Right hindlimb (tissue), 1 donor: Measurements from ENCODE around the gene PCDH9.

ENCODE experiments used
- DNase-seq: peaks from one replicate; pipeline ENCODE4 v3.0.0-alpha.2; 2018

PCDH9 gene

GRCh38 chr13:67078062-67078461 is 152.1 kb downstream of the PCDH9 start:
- no peak for DNase-seq

- DNase-seq = no peak
Measured at GRCh38 chr13:67077132-67077531, 153.0 kb downstream of the PCDH9 start.

- DNase-seq = no peak
Measured at GRCh38 chr13:67076378-67076777, 153.8 kb downstream of the PCDH9 start.

GRCh38 chr13:67075239-67075638 is 154.9 kb downstream of the PCDH9 start:
- DNase-seq = no peak

- DNase-seq = no peak
Measured at GRCh38 chr13:67071918-67072598, 158.1 kb downstream of the PCDH9 start.

GRCh38 chr13:67070306-67070705 is 159.8 kb downstream of the PCDH9 start:
- no peak for DNase-seq

GRCh38 chr13:67069117-67069767 is 160.9 kb downstream of the PCDH9 start:
- DNase-seq = no peak

- no peak for DNase-seq
Measured at GRCh38 chr13:67064920-67065319, 165.2 kb downstream of the PCDH9 start.

- DNase-seq = no peak
Measured at GRCh38 chr13:67063036-67063435, 167.1 kb downstream of the PCDH9 start.

- DNase-seq = no peak
Measured at GRCh38 chr13:67062160-67062559, 168.0 kb downstream of the PCDH9 start.

GRCh38 chr13:67061750-67062149 is 168.4 kb downstream of the PCDH9 start:
- no peak for DNase-seq

- DNase-seq = no peak
Measured at GRCh38 chr13:67052550-67053490, 177.3 kb downstream of the PCDH9 start.

GRCh38 chr13:67049744-67050143 is 180.4 kb downstream of the PCDH9 start:
- DNase-seq = no peak

- DNase-seq = no peak
Measured at GRCh38 chr13:67048821-67049150, 181.3 kb downstream of the PCDH9 start.

- DNase-seq = no peak
Measured at GRCh38 chr13:67048084-67048820, 181.9 kb downstream of the PCDH9 start.

GRCh38 chr13:67045357-67045756 is 184.8 kb downstream of the PCDH9 start:
- DNase-seq = no peak

GRCh38 chr13:67043901-67044300 is 186.2 kb downstream of the PCDH9 start:
- no peak for DNase-seq

- DNase-seq = no peak
Measured at GRCh38 chr13:67042556-67042955, 187.6 kb downstream of the PCDH9 start.

GRCh38 chr13:67036699-67037457 is 193.3 kb downstream of the PCDH9 start:
- DNase-seq = no peak

- DNase-seq = no peak
Measured at GRCh38 chr13:67033170-67033569, 197.0 kb downstream of the PCDH9 start.

- DNase-seq = peak; percentile 28
Measured at GRCh38 chr13:67023130-67023876, 206.8 kb downstream of the PCDH9 start.
